SK-N-MC (cell line): ENCODE results near the gene GOLT1A.
"Not testable (repeated sequence)": the region's sequence is repeated elsewhere in the genome, so short reads cannot be mapped to it uniquely, and the experiment has no call there.

Experiments
- DNase-seq: peaks from one replicate; pipeline ENCODE4 v3.0.0-alpha.2; 2011; ENCODE audit warnings: low read depth, low spot score
- H3K27ac ChIP-seq: fragments of 200-600 bp; sonication (generic); 2 replicates; pipeline ENCODE4 v1.5.1; 2016; ENCODE audit warnings: mixed run types
- H3K36me3 ChIP-seq: fragments of 200-600 bp; sonication (generic); 2 replicates; pipeline ENCODE4 v1.6.1; 2017; ENCODE audit warnings: antibody characterized with exemption, low read length, mixed read lengths; ENCODE audit not compliant: insufficient read depth
- H3K4me3 ChIP-seq: fragments of 200-600 bp; sonication (generic); 2 replicates; pipeline ENCODE4 v1.5.1; 2016
- H3K9ac ChIP-seq: fragments of 200-600 bp; sonication (generic); 2 replicates; pipeline ENCODE4 v1.8.0; 2017; ENCODE audit warnings: mixed run types, mixed read lengths; ENCODE audit not compliant: insufficient read length
- H3K9me3 ChIP-seq: fragments of 200-600 bp; sonication (generic); 2 replicates; pipeline ENCODE4 v1.6.1; 2017; ENCODE audit warnings: low read depth, mild to moderate bottlenecking, antibody characterized with exemption, low read length, moderate library complexity, mixed read lengths
- EZH2 ChIP-seq: fragments of 200-600 bp; sonication (generic); IDR thresholded peaks from one replicate; pipeline ENCODE4 v1.6.1; 2017; ENCODE audit warnings: antibody characterized with exemption
- FOXP2 ChIP-seq: optimal IDR thresholded peaks from 2 replicates; pipeline ENCODE3; 2011; ENCODE audit warnings: mild to moderate bottlenecking, moderate library complexity; ENCODE audit not compliant: insufficient read depth; ENCODE audit errors: extremely low read length, control extremely low read depth
- POLR2AphosphoS5 ChIP-seq: IDR thresholded peaks from 2 replicates; pipeline ENCODE4 v1.6.1; 2012; ENCODE audit warnings: mild to moderate bottlenecking, low read depth, low read length, borderline replicate concordance

GOLT1A gene

DNA sequence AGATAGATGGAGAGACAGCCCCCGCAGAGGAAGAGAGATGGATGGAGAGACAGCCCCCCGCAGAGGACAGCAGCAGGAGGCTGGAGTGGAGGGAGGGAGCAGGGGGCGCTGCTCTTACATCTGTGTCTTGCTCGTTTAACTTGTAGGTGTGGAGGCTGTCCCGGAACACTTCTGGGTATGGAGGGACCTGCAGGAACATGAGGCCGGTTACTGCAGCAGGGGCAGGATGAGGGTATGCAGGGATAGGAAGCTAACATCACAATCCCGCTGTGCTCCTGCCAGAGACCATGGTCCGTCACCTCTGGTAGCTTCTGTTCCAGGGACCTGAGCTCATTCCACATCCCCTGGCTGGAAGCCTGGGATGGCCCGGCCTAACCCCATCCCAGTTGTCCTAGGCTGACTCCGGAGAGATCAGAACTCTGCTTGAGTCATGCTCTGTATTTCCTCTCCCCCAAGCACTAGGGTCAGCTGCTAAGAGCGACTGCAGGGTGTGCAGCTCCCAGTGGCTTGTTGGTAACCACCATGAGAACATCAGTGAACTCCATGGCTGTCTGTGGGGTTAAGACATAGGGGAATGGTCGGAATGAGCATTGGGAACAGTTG lies 36.7 kb upstream of the GOLT1A start:
- TF ChIP-seq POLR2AphosphoS5 (no peak), EZH2 (no peak), FOXP2 (no peak)
- H3K9me3 ChIP-seq, result no peaks in the 10 kb centered on the region
- no peak for DNase-seq

DNA sequence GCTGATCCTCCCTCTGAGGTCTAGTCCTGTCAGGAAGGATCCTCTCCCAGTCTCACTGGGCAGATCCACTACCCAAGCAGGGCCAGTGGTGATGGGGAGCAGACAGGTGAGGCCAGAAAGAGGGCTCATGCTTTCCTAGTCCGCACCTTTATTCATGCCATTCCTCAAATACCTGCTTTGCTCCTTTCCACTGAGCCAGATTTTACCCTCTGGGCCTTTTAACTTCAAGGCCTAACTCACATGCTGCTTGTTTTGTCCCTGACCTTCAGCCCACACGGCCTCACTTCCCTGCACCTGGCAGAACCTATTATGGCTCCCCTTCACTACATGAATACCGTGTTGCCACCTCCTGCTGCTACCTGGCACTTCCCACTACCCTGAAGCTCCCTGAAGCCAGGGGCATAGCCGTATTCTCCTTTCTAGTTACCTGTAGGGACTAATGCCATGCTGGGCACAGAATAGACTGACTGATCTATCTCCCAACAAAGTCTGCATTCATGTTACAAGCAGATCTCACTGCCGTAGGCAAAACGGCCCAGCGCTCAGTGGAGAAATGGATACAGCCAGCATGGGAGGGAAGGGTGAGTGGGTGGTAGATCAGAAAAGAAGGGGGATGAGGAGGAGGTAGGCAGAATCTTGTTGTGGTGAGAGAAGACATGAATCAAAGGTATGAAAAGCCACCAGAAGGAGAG lies 36.1 kb upstream of the GOLT1A start:
- Histone ChIP-seq H3K9me3 (no peaks in the 10 kb centered on the region), H3K4me3 (no peak overlapping the region), H3K36me3 (no peaks in the 10 kb centered on the region), H3K27ac (no peak overlapping the region), H3K9ac (no peak overlapping the region)
- no peak for DNase-seq
- no peak for TF ChIP-seq POLR2AphosphoS5
- no peak for TF ChIP-seq EZH2
- TF ChIP-seq FOXP2, result no peak

More for the DNA sequence above, 36.7 kb upstream of the GOLT1A start:
- Histone ChIP-seq H3K36me3 (no peaks in the 10 kb centered on the region), H3K4me3 (no peak overlapping the region), H3K9ac (no peak overlapping the region), H3K27ac (no peak overlapping the region)

DNA sequence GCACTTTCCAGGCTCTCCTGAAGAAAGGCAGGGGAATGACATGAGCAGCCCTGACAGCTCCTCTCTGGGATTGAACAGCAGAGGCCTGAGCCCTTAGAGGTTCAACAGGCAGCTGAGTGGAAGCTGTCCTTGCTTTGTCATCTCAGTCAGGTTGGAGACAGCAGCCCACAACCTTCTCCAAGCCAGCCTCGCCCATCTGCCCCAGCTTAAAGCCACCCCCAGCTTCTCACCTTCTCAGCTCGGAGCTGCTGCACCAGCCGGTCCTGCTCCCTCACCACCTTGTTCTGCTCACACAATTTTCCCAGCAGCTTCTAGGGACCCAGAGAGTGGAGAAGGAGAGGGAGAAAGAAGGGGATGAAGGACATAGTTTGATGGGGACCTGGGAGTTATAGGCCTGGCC lies 35.2 kb upstream of the GOLT1A start:
- no peak overlapping the region for H3K4me3 ChIP-seq
- no peak overlapping the region for H3K9ac ChIP-seq
- no peak for TF ChIP-seq POLR2AphosphoS5
- no peak for TF ChIP-seq FOXP2
- no peak for TF ChIP-seq EZH2
- H3K36me3 ChIP-seq, result no peaks in the 10 kb centered on the region
- H3K27ac ChIP-seq, result no peak overlapping the region
- DNase-seq, result no peak
- H3K9me3 ChIP-seq, result no peaks in the 10 kb centered on the region

DNA sequence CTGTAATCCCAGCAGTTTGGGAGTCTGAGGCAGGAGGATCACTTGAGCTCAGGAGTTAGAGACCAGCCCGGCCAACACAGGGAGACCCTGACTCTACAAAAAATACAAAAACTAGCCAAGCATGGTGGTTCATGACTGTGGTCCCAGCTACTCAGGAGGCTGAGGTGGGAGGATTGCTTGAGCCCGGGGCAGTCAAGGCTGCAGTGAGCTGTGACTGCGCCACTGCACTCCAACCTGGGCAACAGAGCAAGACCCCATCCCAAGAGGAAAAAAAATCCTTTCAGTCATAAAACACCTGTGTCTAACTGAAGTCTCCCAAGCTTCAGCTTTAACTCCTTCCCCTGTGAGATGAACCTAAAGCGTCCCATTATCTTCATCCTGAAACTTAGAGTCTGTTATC lies 33.1 kb upstream of the GOLT1A start:
- DNase-seq, result no peak
- Histone ChIP-seq H3K9ac (no peak overlapping the region), H3K9me3 (no peaks in the 10 kb centered on the region), H3K4me3 (no peak overlapping the region), H3K36me3 (no peaks in the 10 kb centered on the region), H3K27ac (no peak overlapping the region)
- TF ChIP-seq EZH2 (no peak), POLR2AphosphoS5 (no peak), FOXP2 (no peak)

GRCh38 chr1:204242920-204243319 lies 29.1 kb upstream of the GOLT1A start:
- Histone ChIP-seq H3K27ac (no peak overlapping the region), H3K9me3 (no peaks in the 10 kb centered on the region), H3K9ac (no peak overlapping the region), H3K36me3 (no peaks in the 10 kb centered on the region), H3K4me3 (no peak overlapping the region)
- DNase-seq, result no peak
- TF ChIP-seq EZH2 (no peak), POLR2AphosphoS5 (no peak), FOXP2 (no peak)

DNA sequence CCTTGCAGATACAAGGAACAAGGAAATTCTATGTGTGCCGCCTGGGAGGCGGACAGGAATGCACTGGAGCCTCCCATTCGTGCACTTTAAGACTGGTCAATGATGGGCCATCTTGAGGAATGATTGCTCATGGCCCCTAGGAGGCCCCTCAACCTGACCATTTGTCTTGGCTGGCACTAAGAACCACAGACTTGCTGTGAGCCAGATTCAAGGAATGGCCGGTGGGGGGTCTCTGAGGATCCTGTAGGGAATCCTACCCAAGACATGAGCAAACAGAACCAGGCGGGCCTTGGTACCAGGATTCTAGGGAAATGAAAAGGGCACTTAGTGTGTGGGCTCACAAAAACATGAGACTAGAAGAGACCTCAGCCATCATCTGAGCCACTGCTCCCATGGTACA lies 28.1 kb upstream of the GOLT1A start:
- H3K4me3 ChIP-seq, result no peak overlapping the region
- no peak for DNase-seq
- no peak for TF ChIP-seq EZH2
- TF ChIP-seq FOXP2, result no peak
- TF ChIP-seq POLR2AphosphoS5, result no peak

DNA sequence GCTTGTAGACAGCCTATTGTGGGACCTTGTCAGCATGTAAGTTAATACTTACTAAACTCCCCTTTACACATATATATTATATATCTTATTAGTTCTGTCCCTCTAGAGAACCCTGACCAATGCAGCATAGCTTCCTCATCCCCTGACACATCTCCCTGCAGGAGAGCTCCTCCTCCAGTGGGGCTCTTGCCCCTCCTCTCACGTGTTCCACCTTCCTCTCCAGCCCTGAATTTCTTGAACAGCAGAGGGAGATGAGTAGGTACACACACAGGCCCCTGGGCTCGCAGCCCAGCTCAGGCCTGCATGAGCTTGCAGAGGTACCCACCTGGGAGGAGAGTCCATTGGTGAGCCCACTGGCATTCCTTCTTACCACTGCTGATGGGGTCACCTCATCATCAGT lies 27.3 kb upstream of the GOLT1A start:
- no peak for TF ChIP-seq POLR2AphosphoS5
- no peak for TF ChIP-seq FOXP2
- no peak for TF ChIP-seq EZH2
- H3K9me3 ChIP-seq, result no peaks in the 10 kb centered on the region
- H3K27ac ChIP-seq, result no peak overlapping the region
- no peaks in the 10 kb centered on the region for H3K36me3 ChIP-seq
- H3K9ac ChIP-seq, result no peak overlapping the region
- DNase-seq, result no peak
- H3K4me3 ChIP-seq, result no peak overlapping the region

More for the DNA sequence above, 28.1 kb upstream of the GOLT1A start:
- H3K36me3 ChIP-seq, result no peaks in the 10 kb centered on the region
- no peaks in the 10 kb centered on the region for H3K9me3 ChIP-seq
- H3K27ac ChIP-seq, result no peak overlapping the region
- H3K9ac ChIP-seq, result no peak overlapping the region

DNA sequence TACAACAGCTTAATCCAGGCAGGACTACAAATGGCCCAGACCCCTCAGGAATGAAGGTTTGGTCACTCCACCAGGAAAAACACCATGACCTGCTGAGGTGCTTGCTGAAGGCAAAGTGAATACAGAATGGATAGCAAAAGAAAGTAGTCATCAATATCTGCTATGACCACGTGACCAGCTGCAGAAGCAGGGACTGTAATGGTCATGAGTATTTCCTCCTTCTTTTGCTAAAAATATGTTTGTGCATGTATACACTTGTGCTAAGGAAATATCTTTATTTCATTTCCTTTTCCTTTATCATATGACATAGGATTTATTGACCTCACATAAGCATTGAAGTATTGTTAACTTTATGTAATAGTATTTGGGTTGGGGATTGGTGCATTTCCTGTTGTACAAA lies 26.4 kb upstream of the GOLT1A start:
- Histone ChIP-seq H3K27ac (no peak overlapping the region), H3K9ac (no peak overlapping the region), H3K36me3 (no peaks in the 10 kb centered on the region), H3K4me3 (no peak overlapping the region), H3K9me3 (no peaks in the 10 kb centered on the region)
- no peak for DNase-seq
- TF ChIP-seq FOXP2 (no peak), EZH2 (no peak), POLR2AphosphoS5 (no peak)

DNA sequence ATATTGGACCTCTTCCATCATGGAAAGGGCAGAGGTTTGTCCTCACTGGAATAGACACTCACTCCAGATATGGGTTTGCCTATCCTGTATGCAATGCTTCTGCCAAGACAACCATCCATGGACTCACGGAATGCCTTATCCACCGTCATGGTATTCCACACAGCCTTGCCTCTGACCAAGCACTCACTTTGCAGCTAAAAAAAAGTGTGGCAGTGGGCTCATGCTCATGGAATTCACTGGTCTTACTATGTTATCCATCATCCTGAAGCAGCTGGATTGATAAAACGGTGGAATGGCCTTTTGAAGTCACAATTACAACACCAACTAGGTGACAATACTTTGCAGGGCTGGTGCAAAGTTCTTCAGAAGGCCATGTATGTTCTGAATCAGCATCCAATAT lies 25.6 kb upstream of the GOLT1A start:
- not testable (repeated sequence) for H3K9ac ChIP-seq, DNase-seq, H3K27ac ChIP-seq, H3K9me3 ChIP-seq, H3K36me3 ChIP-seq, H3K4me3 ChIP-seq

DNA sequence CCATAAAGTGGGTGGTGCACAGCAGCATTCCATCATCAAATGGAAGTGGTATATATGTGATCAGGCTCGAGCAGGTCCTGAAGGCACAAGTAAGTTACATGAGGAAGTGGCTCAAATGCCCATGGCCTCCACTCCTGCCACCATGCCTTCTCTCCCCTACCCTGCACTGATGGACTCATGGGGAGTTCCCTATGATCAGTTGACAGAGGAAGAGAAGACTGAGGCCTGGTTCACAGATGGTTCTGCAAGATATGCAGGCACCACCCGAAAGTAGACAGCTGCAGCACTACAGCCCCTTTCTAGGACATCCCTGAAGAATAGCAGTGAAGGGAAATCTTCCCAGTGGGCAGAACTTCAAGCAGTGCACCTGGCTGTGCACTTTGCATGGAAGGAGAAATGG lies 24.7 kb upstream of the GOLT1A start:
- DNase-seq, H3K27ac ChIP-seq, H3K4me3 ChIP-seq, H3K36me3 ChIP-seq, H3K9ac ChIP-seq, H3K9me3 ChIP-seq: not testable (repeated sequence)

GRCh38 chr1:204237515-204237914 lies 23.7 kb upstream of the GOLT1A start:
- H3K9ac ChIP-seq, H3K27ac ChIP-seq, DNase-seq, H3K4me3 ChIP-seq, H3K9me3 ChIP-seq, H3K36me3 ChIP-seq: not testable (repeated sequence)
